Activated CD8-positive, alpha-beta T cell treated with anti-CD3 and anti-CD28 coated beads for 36 hours (primary cell): Measurements from ENCODE around the gene HLA-F. TPM values are rescaled to one million over a fixed set of nuclear protein-coding genes. Genes with fewer than 3 reads are reported as not detected.
A peak's percentile ranks its signal among the peaks of the same experiment; 100 is the strongest.

Experiments
- ATAC-seq: fragments of 200-7000 bp; cut with Tn5 transposase; one replicate; pipeline ENCODE4 v1.10.0; 2021; ENCODE audit warnings: mild to moderate bottlenecking, moderate library complexity
- CTCF ChIA-PET: fragments of 350-600 bp; sonication (Branson Sonifier 250); formaldehyde crosslinking; loops from one replicate; lab custom pipeline; 2021; ENCODE audit warnings: antibody characterized with exemption; lab: Charles Lee
- POLR2A ChIA-PET: fragments of 350-600 bp; sonication (Branson Sonifier 250); formaldehyde crosslinking; loops from one replicate; lab custom pipeline; 2021; ENCODE audit warnings: antibody characterized with exemption; lab: Charles Lee
- DNase-seq: peaks from one replicate; pipeline ENCODE4 v3.0.0-alpha.2; 2020
- H3K27ac Mint-ChIP-seq: one replicate; pipeline ENCODE4 v1.8.0; 2021; ENCODE audit warnings: mild to moderate bottlenecking, mixed read lengths
- H3K27me3 Mint-ChIP-seq: one replicate; pipeline ENCODE4 v1.8.0; 2021; ENCODE audit warnings: mixed read lengths
- H3K36me3 Mint-ChIP-seq: one replicate; pipeline ENCODE4 v1.8.0; 2021; ENCODE audit warnings: low read depth, mixed read lengths
- H3K4me1 Mint-ChIP-seq: one replicate; pipeline ENCODE4 v1.8.0; 2021; ENCODE audit warnings: low read depth, mixed read lengths
- H3K4me3 Mint-ChIP-seq: one replicate; pipeline ENCODE4 v1.8.0; 2021; ENCODE audit warnings: mild to moderate bottlenecking, moderate library complexity, mixed read lengths
- H3K9me3 Mint-ChIP-seq: one replicate; pipeline ENCODE4 v1.8.0; 2021; ENCODE audit warnings: mixed read lengths
- intact Hi-C: fragments of 100-400 bp; cut with micrococcal nuclease; formaldehyde crosslinking; loops from one replicate; pipeline ENCODE4 v1.10.0; 2022
- total RNA-seq, 2 experiments: library from RNA; stranded (reverse); gene quantifications; one replicate each; pipeline ENCODE4 v1.2.3, GENCODE V29; 2021
- TF ChIP-seq, protein P1 (sequence below): fragments of 200-600 bp; IDR thresholded peaks from one replicate; pipeline ENCODE4 v1.8.0; 2022; ENCODE audit warnings: antibody characterized with exemption, mild to moderate bottlenecking

HLA-F gene
- total RNA-seq, 2 experiments from 2014 or later, result 172 TPM

DNA sequence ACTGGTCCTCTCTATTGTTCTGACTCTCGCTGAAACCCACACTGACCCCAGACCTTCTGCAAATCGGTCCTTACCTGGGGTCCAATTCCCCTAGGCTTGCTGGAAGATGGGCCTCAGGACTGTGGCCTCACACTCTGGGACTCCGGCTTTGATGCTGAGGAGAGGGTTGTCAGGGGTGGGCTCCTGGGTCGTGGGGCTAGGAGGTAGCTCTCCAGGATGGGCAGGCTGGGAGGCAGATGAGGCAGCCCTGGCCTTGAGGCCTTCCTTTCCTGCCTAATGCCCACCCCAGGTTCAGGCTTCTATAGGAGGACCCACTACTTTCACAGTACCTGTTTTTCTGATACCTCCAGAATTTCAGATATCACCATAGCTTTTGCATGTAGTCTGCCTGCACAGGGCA lies 21.4 kb downstream of the HLA-F start:
- POLR2A ChIA-PET, result interaction anchor here (1.2 kb wide), 1 partner anchor 11 kb away, joined by 3 read pairs; no protein-coding TSS in a partner anchor

DNA sequence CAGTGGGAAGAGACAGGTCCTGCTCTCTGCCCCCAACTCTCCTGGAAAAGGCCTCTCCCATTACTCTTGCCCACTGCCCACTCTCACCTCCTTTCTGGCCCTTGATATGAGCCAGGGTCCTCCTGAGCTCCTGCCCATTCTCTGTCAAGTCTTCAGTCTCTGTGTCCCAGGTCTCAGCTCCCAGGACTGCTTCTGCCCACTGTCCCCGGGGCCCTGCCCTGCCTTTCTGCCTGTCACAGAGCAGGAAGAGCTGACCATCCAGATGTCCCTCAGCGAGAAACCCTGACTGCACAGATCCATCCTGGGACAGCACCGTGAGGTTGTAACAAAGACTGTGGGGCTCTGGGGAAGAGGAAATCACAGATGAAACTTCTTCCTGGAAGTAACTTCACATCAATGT lies 22.2 kb downstream of the HLA-F start:
- Mint-ChIP-seq H3K27me3 (no peaks in the 10 kb centered on the region), H3K27ac (no peak overlapping the region), H3K4me3 (no peak overlapping the region), H3K9me3 (no peaks in the 10 kb centered on the region), H3K4me1 (peaks cover 27% of the 10 kb centered on the region), H3K36me3 (no peaks in the 10 kb centered on the region)
- ChIA-PET CTCF (interaction anchor here (1.2 kb wide), 1 partner anchor 89 kb away, joined by 3 read pairs; no protein-coding TSS in a partner anchor), POLR2A (interaction anchor here (1.2 kb wide), 1 partner anchor 12 kb away, joined by 3 read pairs; no protein-coding TSS in a partner anchor)
- no peak for DNase-seq
- TF ChIP-seq, protein P1, sequence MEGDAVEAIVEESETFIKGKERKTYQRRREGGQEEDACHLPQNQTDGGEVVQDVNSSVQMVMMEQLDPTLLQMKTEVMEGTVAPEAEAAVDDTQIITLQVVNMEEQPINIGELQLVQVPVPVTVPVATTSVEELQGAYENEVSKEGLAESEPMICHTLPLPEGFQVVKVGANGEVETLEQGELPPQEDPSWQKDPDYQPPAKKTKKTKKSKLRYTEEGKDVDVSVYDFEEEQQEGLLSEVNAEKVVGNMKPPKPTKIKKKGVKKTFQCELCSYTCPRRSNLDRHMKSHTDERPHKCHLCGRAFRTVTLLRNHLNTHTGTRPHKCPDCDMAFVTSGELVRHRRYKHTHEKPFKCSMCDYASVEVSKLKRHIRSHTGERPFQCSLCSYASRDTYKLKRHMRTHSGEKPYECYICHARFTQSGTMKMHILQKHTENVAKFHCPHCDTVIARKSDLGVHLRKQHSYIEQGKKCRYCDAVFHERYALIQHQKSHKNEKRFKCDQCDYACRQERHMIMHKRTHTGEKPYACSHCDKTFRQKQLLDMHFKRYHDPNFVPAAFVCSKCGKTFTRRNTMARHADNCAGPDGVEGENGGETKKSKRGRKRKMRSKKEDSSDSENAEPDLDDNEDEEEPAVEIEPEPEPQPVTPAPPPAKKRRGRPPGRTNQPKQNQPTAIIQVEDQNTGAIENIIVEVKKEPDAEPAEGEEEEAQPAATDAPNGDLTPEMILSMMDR, result no peak
- no peak for ATAC-seq
- intact Hi-C loops, result no loop called here

More for the DNA sequence above, 21.4 kb downstream of the HLA-F start:
- no peak overlapping the region for H3K27ac Mint-ChIP-seq
- no peaks in the 10 kb centered on the region for H3K36me3 Mint-ChIP-seq
- CTCF ChIA-PET, result interaction anchor here (1.2 kb wide), 1 partner anchor 90 kb away, joined by 3 read pairs; no protein-coding TSS in a partner anchor
- intact Hi-C loops, result no loop called here
- H3K4me1 Mint-ChIP-seq, result peaks cover 19% of the 10 kb centered on the region
- H3K9me3 Mint-ChIP-seq, result no peaks in the 10 kb centered on the region
- H3K4me3 Mint-ChIP-seq, result no peak overlapping the region
- no peaks in the 10 kb centered on the region for H3K27me3 Mint-ChIP-seq
- TF ChIP-seq, protein P1, result no peak
- no peak for DNase-seq
- no peak for ATAC-seq

DNA sequence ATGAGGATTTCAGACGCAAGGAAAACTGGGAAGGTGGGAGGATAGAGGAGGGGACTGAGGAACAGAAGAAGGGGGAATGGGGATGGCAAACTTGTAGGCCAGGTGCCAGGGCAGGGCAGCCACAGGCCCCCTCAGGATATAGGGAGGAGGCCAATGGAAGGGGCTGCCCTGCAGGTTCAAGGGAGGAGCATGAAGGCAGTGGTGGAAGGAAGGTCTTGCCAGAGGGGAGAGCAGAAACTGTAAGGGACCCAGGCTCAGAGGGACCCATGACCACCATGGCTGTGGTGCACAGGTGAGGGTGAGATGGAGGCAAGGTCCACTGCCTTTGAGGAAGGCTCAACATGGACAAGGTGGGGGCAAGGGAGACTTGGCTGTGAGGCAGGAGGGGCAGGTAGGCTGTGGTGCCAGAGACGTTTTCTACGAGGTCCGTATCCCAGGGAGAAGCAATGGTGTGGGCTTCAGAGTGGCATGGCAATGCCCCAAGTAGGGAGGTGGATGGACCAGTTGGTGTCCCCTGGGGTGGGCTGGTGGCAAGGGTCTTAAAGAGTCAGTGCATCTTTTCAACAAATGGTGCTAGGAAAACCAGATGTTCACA lies 22.7 kb downstream of the HLA-F start:
- POLR2A ChIA-PET, result interaction anchor here (1.2 kb wide), 1 partner anchor 12 kb away, joined by 3 read pairs; no protein-coding TSS in a partner anchor
- Mint-ChIP-seq H3K4me3 (no peak overlapping the region), H3K9me3 (no peaks in the 10 kb centered on the region), H3K36me3 (no peaks in the 10 kb centered on the region), H3K27me3 (no peaks in the 10 kb centered on the region), H3K27ac (no peak overlapping the region), H3K4me1 (peaks cover 27% of the 10 kb centered on the region)
- intact Hi-C loops, result no loop called here
- ATAC-seq (no peak), DNase-seq (no peak)
- TF ChIP-seq, protein P1, result no peak
- CTCF ChIA-PET, result no interaction called here

DNA sequence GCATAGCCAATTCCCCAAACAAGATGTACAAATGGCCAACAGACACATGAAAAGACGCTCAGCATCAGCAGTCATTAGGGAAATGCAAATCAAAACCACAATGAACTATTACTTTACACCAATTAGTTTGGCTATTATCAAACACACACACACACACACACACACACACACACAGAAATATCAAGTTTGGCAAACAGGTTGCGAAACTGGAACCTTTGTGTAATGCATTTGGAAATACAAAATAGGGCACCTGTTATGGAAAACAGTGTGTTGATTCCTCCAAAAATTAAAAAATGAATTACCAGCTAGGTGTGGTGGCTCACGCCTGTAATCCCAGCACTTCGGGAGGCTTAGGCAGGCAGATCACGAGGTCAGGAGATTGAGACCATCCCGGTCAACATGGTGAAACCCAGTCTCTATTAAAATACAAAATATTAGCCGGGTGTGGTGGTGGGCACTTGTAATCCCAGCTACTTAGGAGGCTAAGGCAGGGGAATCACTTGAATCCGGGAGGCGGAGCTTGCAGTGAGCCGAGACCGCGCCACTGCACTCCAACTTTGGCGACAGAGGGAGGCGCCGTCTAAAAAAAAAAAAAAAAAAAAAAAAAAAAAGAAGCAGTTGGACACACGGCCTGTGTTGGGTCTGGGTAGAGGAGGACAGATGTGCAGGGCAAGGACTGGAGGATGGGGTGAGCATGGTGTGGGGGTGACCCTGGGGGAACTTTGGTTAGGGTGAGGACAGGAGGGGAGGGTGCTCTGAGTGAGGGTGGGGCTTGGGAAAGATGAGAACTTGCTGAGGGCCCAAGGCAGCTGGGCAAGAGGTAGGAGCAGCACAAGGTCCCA lies 23.8 kb downstream of the HLA-F start:
- Mint-ChIP-seq H3K27me3 (no peaks in the 10 kb centered on the region), H3K4me3 (peak overlapping the region; percentile 87), H3K36me3 (no peaks in the 10 kb centered on the region), H3K9me3 (no peaks in the 10 kb centered on the region), H3K4me1 (peaks cover 32% of the 10 kb centered on the region), H3K27ac (no peak overlapping the region)
- no peak for ATAC-seq
- TF ChIP-seq, protein P1, result no peak
- ChIA-PET CTCF (interaction anchor here (5.3 to 7.3 kb wide), 2 partner anchors 10 to 40 kb away, joined by 55 to 70 read pairs; no protein-coding TSS in a partner anchor), POLR2A (interaction anchor here (1.5 kb wide), 1 partner anchor 13 kb away, joined by 4 read pairs; no protein-coding TSS in a partner anchor)
- intact Hi-C loops, result no loop called here
- DNase-seq, result no peak
